Measurements from ENCODE around the gene ABCA10. TPM values are rescaled to one million over a fixed set of nuclear protein-coding genes. Genes with fewer than 3 reads are reported as not detected.

ABCA10 gene
- total and polyA plus RNA-seq, 2 experiments from 2014 or later: 0.11 to 0.23 TPM

DNA sequence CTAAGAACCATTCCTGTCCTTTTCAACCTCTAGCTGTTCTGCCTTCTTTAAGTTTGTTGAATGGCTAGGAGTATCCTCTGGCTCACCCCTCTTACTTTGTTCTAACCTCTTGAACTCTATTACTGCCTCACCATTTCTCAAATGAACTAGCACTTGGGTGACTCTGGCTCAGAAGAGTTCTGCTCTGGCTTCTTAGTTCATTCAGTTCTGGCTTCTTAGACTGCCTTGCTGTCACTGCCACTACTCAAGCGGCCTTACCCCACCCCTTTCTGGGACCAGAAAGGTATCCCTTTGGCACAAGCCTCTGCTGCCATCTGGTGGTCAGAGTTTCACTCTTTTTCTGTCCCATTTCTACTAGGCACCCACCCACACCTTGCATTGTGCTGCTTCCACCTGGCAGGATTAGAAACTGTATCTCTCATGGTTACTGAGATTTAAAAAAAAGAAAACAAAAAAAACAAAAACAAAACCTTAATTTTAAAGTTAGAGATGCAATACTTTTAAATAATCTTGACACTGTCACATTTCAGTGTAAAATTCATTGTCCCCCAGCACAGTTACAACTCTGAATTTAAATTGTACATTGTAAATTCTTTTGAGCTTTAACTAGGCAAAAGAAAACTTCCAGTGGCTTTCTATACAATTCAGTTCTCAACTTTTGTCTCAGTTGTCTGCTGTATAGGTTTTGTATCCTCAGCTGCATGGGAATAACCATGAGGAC is 6.9 kb upstream of the ABCA10 start:
- in situ Hi-C loops (cut with MboI): loop anchor here (5.0 to 25.0 kb wide), 2 partner anchors 458 to 698 kb away; no protein-coding TSS in a partner anchor

DNA sequence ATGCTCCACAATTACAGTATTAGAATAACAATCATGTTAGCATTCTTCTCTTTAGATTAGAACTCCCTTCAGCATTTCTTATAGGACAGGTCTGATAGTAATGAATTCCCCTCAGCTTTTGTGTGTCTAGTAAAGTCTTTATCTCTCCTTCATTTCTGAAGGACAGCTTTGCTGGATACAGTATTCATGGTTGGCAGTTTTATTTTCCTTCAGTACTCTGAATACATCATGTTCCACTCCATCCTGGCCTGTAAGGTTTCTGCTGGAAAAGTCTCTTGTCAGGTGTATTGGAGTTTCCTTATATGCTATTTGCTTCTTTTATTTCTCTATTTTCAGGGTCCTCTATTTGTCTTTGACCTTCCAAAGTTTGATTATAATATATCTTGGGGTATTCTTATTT is 4.0 kb upstream of the ABCA10 start:
- Histone ChIP-seq H3K27me3 (replicated peaks; ENCODE audit: insufficient read depth) (no peaks in the 10 kb centered on the region), H3K4me3 (no peak overlapping the region), H4K20me1 (ENCODE audit: insufficient read depth) (no peaks in the 10 kb centered on the region), H3K9me3 (ENCODE audit: low read depth) (no peaks in the 10 kb centered on the region), H3K9ac (no peak overlapping the region), H3K9me2 (ENCODE audit: insufficient read depth) (no peaks in the 10 kb centered on the region), H3K36me3 (ENCODE audit: low read depth) (no peaks in the 10 kb centered on the region), H3K79me2 (ENCODE audit: insufficient read depth) (no peaks in the 10 kb centered on the region), H3K4me2 (ENCODE audit: unreplicated experiment) (no peak overlapping the region), H3K27ac (no peak overlapping the region), H3F3A (ENCODE audit: insufficient read depth) (peaks cover 12% of the 10 kb centered on the region), H2AFZ (no peak overlapping the region), H3K4me1 (ENCODE audit: insufficient read depth) (peaks cover 7% of the 10 kb centered on the region; the same call in 1 of the 2 replicates)
- DNase-seq: no peak
- TF ChIP-seq EZH2phosphoT487 (IDR thresholded peaks at IDR 0.05; ENCODE audit: insufficient read depth, low read depth): no peak
- TF ChIP-seq EZH2 (IDR thresholded peaks at IDR 0.05; ENCODE audit: insufficient read depth, poor library complexity, severe bottlenecking): no peak
- in situ Hi-C loops (cut with MboI): loop anchor here (25.0 kb wide), 1 partner anchor 695 kb away; no protein-coding TSS in a partner anchor

More for the DNA sequence above, 6.9 kb upstream of the ABCA10 start:
- no peaks in the 10 kb centered on the region for H3F3A ChIP-seq (ENCODE audit: insufficient read depth)
- no peaks in the 10 kb centered on the region for H3K9me2 ChIP-seq (ENCODE audit: insufficient read depth)
- H3K9ac ChIP-seq: no peak overlapping the region
- DNase-seq: peak; percentile 83
- no peak overlapping the region for H3K27ac ChIP-seq
- no peak overlapping the region for H3K4me3 ChIP-seq
- no peaks in the 10 kb centered on the region for H3K9me3 ChIP-seq (ENCODE audit: low read depth)
- TF ChIP-seq EZH2phosphoT487 (IDR thresholded peaks at IDR 0.05; ENCODE audit: insufficient read depth, low read depth) (no peak), EZH2 (IDR thresholded peaks at IDR 0.05; ENCODE audit: insufficient read depth, poor library complexity, severe bottlenecking) (no peak)
- WGBS, 2 experiments (ENCODE audit: low coverage in 1 of 2, low lambda C conversion rate in 2 of 2, missing lambda C conversion rate in 2 of 2): 0 to 13% methylated on average over 1 of the region's 1 CpG
- H3K4me1 ChIP-seq (ENCODE audit: insufficient read depth): no peaks in the 10 kb centered on the region
- H4K20me1 ChIP-seq (ENCODE audit: insufficient read depth): no peaks in the 10 kb centered on the region
- no peaks in the 10 kb centered on the region for H3K79me2 ChIP-seq (ENCODE audit: insufficient read depth)
- H3K36me3 ChIP-seq (ENCODE audit: low read depth): no peaks in the 10 kb centered on the region
- H3K27me3 ChIP-seq (replicated peaks; ENCODE audit: insufficient read depth): no peaks in the 10 kb centered on the region
- no peak overlapping the region for H3K4me2 ChIP-seq (ENCODE audit: unreplicated experiment)
- no peak overlapping the region for H2AFZ ChIP-seq

DNA sequence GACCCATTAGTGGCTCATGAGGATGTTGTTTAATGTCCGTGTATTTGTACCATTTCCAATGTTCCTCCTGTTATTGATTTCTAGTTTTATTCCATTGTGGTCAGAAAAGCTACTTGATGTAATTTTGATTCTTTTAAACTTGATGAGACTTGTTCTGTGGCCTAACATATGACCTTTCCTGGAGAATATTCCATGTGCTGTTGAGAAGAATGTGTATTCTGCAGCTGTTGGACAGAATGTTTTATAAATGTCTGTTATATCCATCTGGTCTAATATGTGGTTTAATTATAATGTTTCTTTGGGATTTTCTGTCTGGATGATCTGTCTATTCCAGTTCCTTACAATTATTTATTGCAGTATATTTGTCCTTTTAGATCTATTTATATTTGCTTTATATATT is 2.9 kb upstream of the ABCA10 start:
- no peaks in the 10 kb centered on the region for H3K36me3 ChIP-seq (ENCODE audit: low read depth)
- peaks cover 12% of the 10 kb centered on the region for H3F3A ChIP-seq (ENCODE audit: insufficient read depth)
- no peak overlapping the region for H3K27ac ChIP-seq
- H3K9me3 ChIP-seq (ENCODE audit: low read depth): no peaks in the 10 kb centered on the region
- H4K20me1 ChIP-seq (ENCODE audit: insufficient read depth): no peaks in the 10 kb centered on the region
- in situ Hi-C loops (cut with MboI): loop anchor here (25.0 kb wide), 1 partner anchor 694 kb away; no protein-coding TSS in a partner anchor
- no peak overlapping the region for H3K9ac ChIP-seq
- no peak overlapping the region for H3K4me3 ChIP-seq
- no peak overlapping the region for H2AFZ ChIP-seq
- H3K27me3 ChIP-seq (replicated peaks; ENCODE audit: insufficient read depth): no peaks in the 10 kb centered on the region
- TF ChIP-seq EZH2phosphoT487 (IDR thresholded peaks at IDR 0.05; ENCODE audit: insufficient read depth, low read depth) (no peak), EZH2 (IDR thresholded peaks at IDR 0.05; ENCODE audit: insufficient read depth, poor library complexity, severe bottlenecking) (no peak)
- no peak overlapping the region for H3K4me2 ChIP-seq (ENCODE audit: unreplicated experiment)
- no peaks in the 10 kb centered on the region for H3K9me2 ChIP-seq (ENCODE audit: insufficient read depth)
- H3K79me2 ChIP-seq (ENCODE audit: insufficient read depth): no peaks in the 10 kb centered on the region
- no peak for DNase-seq
- WGBS, 2 experiments (ENCODE audit: low coverage in 1 of 2, low lambda C conversion rate in 2 of 2, missing lambda C conversion rate in 2 of 2): 97% methylated on average over 1 of the region's 1 CpG
- peaks cover 7% of the 10 kb centered on the region; the same call in 1 of the 2 replicates for H3K4me1 ChIP-seq (ENCODE audit: insufficient read depth)

DNA sequence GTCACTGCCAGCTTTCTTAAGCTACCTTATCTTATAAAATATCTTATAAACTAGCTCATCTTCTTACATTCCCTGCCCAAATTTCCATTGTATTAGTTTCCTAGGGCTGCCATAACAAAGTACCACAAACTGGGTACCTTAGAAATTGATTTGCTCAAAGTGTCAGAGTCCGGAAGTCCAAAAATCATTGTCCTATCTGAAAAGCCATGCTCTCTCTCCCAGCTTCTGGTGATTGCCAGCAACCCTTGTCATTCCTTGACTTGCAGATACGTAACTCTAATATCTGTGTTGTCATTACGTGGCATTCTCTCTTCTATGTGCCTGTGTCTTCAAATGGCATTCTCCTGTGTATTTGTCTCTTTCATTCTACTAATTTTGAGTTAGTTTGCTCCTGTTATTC is 2.3 kb upstream of the ABCA10 start:
- Histone ChIP-seq H3K4me1 (ENCODE audit: insufficient read depth) (peaks cover 7% of the 10 kb centered on the region; the same call in 1 of the 2 replicates), H3K36me3 (ENCODE audit: low read depth) (no peaks in the 10 kb centered on the region), H2AFZ (no peak overlapping the region), H3K27ac (no peak overlapping the region), H3K4me2 (ENCODE audit: unreplicated experiment) (no peak overlapping the region), H3K9me3 (ENCODE audit: low read depth) (no peaks in the 10 kb centered on the region), H3K9ac (no peak overlapping the region), H3F3A (ENCODE audit: insufficient read depth) (peaks cover 12% of the 10 kb centered on the region), H3K4me3 (no peak overlapping the region), H3K27me3 (replicated peaks; ENCODE audit: insufficient read depth) (no peaks in the 10 kb centered on the region), H3K9me2 (ENCODE audit: insufficient read depth) (no peaks in the 10 kb centered on the region), H3K79me2 (ENCODE audit: insufficient read depth) (no peaks in the 10 kb centered on the region), H4K20me1 (ENCODE audit: insufficient read depth) (no peaks in the 10 kb centered on the region)
- in situ Hi-C loops (cut with MboI): loop anchor here (25.0 kb wide), 1 partner anchor 694 kb away; no protein-coding TSS in a partner anchor
- no peak for DNase-seq
- 89 to 90% methylated on average over 3 of the region's 3 CpGs for WGBS, 2 experiments (ENCODE audit: low coverage in 1 of 2, low lambda C conversion rate in 2 of 2, missing lambda C conversion rate in 2 of 2)
- no peak for TF ChIP-seq EZH2phosphoT487 (IDR thresholded peaks at IDR 0.05; ENCODE audit: insufficient read depth, low read depth)
- no peak for TF ChIP-seq EZH2 (IDR thresholded peaks at IDR 0.05; ENCODE audit: insufficient read depth, poor library complexity, severe bottlenecking)

All from GM23248 (cell line).